ENCODE results near the gene SASH1.

GRCh38 chr6:148593130-148593812 lies 250.6 kb downstream of the SASH1 start:
- TF ChIP-seq POLR2A (IDR thresholded peaks at IDR 0.05; ENCODE audit: low read length) (no peak), GATA1 (IDR thresholded peaks at IDR 0.05; ENCODE audit: low read depth, low read length) (no peak)
